Measurements from ENCODE around the gene GTF2IRD1.

GTF2IRD1 gene

DNA sequence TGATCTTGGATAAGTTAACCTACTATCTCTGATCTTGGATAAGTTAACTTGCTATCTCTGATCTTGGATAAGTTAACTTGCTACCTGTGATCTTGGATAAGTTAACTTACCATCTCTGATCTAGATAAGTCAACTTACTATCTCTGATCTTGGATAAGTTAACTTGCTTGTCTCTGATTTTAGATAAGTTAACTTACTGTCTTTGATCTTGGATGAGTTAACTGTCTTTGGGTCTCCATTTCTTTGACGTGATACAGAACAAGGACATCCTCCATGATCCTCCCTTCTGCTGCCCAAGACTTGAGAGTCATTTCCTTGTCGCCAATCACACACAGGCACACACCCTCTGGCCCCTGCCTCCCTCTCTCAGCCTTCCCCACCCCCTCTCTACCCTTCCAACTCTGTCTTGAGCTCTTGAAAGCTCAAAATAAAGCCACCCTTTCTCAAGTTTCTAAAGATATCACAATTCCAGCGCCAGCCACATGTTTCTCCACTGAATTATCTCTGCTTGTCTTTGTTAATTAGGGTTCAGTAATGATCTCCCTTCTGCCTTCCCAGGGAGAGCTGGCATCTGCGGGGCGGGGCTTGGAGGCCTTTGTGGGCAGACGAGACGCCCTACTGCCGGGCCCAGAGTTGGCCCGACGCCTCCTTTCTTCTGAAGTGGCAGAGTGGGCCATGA, 118.7 kb downstream of the GTF2IRD1 start:
- no peak for DNase-seq

DNA sequence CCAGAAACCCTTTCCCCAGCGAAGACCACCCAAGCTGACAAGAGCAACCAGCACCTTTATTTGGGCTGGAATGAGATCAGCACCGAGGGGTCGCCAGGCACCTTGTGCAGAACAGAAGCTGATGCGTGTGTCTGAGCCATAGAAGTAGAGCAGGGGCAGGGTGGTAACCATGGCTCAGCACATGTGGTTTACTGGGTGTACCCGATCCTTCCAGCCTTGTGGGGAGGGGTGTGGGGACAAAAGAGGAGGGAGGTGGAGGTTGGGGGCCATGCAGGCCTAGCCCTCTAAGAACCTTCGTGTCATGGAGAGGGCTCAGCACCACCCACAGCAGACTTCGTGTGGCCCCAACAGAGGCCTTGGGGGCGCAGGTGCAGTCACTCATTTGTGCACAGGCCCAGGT, 119.8 kb downstream of the GTF2IRD1 start:
- no peak for DNase-seq

DNA sequence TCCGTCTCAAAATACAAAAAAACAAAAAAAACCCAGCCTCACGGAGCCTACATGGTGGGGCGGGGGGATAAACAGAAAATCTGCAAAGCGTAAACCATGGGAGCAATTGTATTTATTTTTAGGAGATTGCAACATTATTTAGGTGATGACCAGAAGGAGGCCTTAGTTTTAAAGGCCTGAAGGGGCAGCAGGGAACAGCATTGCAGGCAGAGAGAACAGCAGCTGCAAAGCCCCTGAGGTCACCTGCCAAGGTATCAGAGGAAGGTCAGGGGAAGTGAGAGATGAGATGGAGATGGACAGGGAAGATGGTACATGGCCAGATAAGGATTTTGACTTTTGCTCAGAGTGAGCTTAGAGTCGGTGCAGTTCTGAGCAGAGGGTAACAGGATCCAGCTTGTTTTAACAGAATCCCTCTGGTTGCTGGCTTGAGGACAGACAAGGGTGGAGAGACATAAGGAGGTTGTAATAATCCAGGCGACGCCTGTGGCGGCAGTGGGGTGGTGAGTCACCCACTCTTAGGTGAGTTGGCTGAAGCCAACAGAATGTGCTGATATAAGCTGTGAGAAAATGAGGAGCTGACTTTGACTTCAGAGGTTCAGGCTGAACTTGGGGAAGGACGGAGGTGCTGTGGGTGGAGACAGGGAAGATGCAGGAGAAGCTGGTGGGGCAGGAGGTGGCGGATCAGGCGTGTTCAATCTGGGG, 121.5 kb downstream of the GTF2IRD1 start:
- no peak for DNase-seq

DNA sequence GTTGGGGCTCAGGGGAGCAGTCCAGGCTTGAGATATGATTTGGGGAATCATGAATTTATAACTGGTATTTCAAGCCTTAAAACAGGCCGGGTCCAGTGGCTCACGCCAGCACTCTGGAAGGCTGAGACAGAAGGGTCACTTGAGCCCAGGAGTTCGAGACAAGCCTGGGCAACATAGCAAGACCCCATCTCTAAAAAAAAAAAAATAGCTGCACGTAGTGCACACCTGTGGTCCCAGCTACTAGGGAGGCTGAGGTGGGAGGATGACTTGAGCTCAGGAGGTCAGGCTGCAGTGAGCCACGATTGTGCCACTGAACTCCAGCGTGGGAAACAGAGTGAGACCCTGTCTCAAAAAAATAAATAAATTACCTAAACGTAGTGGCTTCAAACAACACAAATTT, 122.1 kb downstream of the GTF2IRD1 start:
- no peak for DNase-seq

DNA sequence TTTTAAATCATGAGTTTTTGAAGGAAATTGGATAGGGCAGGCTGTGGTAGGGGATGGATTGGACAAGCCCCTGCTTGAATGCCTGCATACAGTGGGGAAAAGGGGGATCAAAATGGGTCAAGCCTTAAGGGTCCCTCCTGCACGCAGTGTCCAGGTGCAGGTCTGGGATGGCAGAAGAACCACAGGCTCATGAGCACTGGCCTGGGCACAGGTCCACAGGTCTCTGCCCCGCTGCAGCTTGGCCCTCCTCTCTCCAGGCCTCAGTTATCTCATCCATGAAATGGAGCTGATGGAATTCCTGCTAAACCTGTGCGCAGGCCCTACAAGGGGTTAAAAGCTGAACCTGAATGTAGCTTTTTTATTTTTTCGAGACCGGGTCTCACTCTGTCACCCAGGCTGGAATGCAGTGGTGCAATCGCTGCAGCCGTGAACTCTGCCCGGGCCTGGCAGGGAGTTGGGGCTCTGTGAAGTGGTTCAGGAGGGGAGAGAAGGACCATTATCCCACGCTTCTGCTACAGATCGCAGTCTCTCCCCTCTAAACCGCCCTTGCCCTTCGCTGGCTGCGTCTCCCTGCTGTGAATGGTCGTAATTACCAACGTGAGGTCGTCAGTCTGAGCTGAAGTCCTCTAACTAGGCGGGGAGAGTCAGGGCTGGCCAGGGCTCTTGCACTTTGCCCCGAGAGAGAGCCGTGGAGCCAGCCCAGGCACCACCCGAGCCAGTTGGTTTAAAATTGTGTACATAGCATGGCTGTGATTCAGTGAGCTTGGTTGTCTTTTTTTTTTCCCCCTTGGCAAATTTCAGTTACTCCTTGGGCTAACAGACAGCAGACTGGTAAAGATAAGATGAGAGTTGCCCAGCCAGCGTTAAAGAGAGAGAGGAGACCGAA, 126.3 kb downstream of the GTF2IRD1 start:
- no peak for DNase-seq

DNA sequence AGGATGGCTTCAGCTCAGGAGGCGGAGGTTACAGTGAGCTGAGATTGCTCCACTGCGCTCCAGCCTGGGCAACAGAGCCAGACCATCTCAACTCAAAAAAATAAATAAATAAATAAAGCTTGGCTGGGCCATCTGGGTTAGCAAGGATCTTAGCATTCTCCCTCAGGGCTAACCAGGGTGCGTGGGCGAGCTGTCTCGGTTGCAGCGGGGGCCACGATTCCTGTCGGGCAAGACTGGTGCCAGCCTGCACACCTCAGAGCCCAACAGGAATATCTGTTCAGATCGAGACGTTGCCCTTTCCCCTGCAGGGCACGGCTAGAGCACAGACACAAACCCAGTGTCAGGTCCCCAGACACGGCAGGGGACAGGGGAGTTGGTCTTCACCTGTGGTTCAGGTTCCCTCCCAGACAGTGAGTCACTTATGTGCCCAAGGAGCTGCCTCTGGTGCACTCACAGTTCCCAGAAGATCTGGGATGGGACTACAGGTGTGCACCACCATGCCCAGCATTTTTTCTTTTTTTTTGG, 128.3 kb downstream of the GTF2IRD1 start:
- DNase-seq: no peak

DNA sequence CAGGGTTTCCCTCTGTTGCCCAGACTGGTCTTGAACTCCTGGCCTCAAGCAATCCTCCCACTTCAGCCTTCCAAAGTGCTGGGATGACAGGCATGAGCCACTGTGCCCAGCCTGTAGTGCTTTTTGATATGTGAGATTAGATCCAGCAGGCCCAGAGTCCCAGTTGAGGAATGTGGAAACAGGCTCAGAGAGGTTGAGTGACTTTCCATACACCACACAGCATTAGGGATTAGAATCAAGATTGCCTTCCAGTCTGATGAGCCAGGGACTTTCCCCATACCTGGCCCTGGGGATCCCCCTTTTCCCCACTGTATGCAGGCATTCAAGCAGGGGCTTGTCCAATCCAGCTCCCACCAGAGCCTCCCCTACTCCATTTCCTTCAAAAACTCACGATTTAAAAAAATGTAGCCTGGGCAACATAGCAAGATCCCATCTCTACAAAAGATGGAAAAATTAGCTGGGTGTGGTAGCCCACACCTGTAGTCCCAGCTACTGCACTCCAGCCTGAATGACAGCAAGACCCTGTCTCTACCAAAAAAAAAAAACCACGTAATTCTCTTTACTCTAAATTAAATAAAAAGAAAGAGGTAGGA, 128.8 kb downstream of the GTF2IRD1 start:
- DNase-seq: no peak

DNA sequence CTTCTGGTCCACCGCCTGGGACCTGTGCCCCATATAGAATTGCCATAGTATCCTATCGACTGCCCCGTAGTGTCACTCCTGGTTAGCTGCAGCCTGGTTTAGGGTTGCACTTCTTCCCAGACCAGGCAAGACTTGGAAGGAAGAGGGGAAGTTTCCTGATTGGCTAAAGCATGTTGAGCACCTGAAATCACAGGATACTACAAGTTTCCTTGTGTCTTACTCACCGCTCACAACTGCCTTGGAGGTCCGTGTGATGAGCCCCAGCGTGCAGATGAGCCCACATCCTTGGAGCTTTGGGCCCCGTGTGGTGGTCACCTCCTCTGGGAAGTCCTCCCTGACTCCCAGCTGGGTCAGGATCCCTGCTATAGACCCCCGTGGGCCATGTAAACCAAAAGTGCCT, 129.9 kb downstream of the GTF2IRD1 start:
- no peak for DNase-seq

DNA sequence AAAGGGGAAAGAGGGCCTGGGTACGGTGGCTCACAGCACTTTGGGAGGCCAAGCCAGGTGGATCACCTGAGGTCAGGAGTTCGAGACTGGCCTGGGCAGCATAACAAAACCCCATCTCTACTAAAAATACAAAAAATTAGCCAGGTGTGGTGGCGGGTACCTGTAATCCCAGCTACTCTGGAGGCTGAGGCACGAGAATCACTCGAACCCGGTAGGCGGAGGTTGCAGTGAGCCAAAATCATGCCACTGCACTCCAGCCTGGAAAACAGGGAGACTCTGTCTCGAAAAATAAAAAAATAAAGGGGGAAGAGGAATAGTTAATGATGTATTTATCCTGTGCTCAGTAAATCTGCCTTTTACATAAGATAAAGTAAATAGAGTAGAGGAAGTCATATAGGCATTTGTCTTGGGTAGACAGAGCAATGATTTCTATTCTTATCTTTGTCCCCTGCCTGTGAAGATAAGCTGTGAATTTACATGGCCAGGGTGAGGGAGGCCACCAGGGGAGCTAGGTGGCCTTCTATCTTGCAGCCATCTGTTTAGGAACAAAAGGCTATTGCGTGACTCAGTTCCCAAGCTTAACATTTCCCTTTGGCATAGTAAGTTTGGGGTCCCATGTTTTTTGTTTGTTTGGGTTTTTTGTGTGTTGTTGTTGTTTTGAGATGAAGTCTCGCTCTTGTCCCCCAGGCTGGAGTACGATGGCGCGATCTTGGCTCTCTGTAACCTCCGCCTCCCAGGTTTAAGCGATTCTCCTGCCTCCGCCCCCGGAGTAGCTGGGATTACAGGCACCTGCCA, 130.7 kb downstream of the GTF2IRD1 start:
- DNase-seq: no peak

DNA sequence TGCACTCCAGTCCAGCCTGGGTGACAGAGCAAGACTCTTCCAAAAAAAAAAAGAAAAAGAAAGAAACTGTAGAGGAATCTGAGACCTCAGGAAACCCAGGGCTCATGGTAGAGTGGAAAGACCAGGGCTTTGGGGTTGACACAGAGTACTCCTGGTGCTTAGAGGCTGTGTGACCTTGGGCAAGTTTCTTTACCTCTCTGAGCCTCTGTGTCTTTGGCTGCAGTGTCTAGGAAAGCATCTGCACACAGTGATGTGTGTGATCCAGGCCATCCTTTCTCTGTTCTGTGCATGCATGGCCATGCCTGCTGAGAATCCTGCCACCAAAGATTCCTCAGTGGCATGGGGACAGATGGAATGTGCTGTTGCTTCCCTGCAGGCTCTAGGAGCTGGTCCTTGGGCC, 132.1 kb downstream of the GTF2IRD1 start:
- no peak for DNase-seq

DNA sequence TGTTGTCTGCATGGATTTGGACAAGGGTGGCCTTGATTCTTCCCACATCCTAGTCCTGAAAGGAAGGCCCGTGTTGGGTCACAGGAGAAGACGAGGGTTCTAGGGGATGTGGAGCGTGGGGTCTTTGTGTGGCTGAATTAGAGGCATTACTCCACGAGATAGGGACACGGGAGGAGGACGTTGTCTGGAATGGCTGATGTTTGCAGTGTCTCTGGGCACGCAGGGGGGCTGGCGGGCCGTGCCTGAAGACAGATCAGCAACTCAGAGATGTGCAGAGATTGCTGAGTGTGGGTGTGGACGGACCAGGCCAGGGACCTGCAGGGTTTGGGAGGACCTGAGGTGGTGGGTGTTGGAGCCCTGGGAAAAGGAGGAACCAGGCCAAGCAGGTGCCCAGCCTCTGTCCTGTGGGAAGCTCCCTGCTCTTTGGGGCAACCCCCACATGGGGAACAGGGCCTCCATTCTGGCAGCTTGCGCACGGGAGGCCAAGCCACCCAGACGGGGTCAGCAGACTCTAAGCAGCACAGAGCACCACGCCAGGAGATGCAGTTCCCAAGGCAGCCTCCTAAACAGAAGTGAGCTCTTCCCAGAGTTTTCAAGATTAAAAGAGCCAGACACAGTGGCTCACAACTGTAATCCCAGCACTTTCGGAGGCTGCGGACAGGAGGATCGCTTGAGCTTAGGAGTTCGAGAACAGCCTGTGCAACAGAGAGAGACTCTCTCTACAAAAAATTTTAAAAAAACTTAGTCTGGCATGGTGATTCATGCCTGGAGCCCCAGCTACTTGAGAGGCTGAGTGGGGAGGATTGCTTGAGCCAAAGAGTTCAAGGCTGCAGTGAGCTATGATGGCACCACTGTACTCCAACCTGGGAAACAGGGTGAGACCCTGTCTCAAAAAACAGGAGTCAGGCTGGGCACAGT, 132.8 kb downstream of the GTF2IRD1 start:
- DNase-seq: no peak

DNA sequence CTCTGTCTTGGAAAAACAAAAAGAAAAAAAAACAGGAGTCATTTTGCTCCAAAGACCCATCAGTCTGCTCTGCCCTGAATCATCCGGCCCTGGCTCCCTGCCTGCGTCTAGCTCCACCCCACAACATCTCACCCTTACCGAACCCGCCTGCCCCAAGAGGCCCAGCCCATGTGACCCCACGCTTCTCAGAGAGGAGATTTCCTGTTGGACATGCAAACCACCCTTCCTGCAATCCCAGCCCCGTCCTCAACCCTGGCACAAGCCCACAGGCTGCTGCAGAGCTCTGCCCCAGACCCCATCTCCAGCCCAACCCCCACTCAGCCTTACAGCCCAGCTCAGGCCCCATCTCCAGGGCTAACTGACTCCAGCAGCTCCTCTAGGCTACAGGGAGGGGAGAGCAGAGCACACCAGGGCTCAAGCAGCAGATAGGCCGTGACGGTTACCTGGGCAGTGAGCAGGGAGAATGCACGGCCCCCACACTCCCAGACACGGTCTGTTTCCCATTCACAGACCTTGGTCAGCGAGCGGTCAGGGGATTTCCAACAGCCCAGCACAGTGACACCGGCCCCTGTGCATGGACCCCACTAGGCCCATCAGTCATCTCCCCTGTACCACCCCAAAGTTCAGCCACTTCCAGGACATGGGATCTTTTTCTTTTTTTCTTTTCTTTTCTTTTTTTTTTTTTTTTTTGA, 133.9 kb downstream of the GTF2IRD1 start:
- DNase-seq: no peak

DNA sequence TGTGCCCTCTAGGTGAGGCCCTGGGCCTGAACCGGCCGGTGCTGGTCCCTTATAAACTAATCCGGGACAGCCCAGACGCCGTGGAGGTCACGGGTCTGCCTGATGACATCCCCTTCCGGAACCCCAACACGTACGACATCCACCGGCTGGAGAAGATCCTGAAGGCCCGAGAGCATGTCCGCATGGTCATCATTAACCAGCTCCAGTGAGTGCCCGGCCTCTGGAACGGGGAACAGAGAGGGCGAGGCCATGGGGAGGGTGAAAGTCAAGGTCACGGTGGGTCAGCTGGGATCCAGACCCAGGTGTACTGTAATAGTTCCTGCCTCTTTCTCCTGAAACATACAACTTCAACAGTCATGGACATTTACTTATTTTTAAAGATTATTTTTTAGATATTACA, 137.1 kb downstream of the GTF2IRD1 start:
- no peak for DNase-seq

DNA sequence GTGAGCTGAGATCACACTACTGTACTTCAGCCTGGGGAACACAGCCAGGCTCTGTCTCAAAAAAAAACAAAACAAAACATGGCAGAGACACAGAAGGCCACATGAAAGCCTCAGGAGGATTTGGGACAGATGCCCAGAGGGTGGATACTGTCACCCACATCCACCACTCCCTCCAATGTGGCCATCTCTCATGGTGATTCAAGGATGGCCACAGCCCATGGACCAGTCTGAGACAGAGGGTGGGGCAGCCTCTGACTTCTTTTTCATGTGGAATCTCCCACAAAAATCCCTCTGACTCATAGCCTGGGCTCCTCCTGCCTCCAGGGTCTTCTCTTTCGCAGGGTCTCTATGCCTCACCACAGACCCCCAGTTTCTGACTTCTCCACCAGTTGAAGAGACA, 144.9 kb downstream of the GTF2IRD1 start:
- no peak for DNase-seq

DNA sequence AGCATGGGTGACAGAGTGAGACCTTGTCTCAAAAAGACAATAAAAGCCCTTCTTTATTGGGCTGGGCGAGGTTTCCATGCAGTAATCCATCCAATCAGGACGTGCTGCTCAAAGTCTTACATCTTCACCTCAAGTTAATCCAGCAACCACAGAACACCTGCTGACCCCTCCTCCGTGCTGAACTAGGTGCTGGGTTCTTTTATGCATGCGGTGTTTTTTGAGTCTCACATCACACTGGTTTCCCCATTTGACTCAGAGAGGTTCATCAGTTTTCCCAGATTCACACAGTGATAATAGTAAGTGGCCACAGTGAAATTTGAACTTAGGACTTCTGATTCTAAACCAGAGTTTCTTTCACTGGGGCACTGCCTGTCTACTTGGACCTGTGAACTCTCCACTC, 145.5 kb downstream of the GTF2IRD1 start:
- DNase-seq: no peak

DNA sequence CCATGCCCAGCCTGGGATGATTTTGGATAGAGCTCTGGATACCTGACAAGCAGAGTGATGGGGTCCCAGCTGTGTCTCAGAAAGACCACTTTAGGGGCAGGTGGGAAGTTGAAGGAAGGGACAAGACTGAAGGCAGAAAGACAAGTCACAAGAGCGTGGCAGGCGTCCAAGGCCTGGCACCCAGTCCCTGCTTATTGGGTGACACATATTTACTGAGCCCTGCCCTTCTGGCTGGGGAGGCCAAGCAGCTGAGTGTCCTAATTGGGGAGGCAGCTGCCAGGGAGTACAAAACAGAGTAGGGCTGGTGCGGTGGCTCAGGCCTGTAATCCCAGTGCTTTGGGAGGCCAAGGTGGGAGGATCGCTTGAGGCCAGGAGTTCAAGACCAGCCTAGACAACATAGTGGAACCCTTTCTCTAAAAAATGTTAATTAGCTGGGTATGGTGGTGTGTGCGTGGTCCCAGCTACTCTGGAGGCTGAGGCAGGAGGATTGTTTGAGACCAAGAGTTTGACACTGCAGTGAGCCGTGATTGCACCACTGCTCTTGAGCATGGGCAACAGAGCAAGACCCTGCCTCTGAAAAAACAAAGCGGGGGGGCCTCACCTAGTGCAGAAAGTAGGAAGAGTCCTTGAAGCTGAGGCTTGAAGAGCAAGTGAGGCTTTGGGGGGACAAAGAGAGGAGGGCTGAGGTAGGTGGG, 150.8 kb downstream of the GTF2IRD1 start:
- DNase-seq: no peak

DNA sequence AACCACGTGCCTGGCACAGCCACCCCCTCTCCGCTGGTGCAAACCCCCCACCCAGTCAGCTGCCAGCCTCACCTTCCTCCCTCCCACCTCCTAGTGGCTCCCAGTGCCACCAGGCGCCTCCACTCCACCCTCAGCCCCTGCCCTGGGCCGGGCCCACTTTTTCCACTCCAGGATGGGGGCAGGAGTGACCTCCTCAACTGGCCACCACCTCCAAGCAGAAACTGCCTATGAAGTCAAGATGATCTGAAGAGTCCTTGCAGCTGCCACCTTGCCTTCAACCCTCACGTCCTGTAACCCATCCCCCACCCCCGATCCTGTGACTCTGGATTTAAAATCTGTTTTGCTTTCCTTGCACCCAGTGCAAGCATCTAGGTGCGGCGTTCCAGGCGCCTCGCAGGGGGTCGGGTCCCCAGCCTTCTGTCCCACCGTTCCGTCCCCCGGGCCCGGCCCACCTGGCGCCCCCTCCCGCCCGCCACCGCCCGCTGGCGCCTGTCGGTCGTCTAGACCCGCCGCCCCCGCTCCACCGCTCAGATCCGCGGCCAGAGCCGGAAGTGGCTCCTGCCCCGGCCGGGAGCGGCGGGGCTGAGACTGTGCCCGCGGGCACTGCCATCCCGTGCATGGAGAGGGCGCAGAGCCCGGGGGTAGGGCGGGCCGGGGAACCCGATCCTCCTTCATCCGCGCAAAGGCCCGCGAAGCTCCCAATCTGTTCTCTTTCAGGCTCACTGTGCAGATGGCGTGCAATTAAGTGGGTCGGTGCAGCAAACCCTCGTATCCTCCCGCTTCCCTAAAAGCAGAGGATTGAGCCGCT, 152.6 kb downstream of the GTF2IRD1 start:
- DNase-seq: no peak

DNA sequence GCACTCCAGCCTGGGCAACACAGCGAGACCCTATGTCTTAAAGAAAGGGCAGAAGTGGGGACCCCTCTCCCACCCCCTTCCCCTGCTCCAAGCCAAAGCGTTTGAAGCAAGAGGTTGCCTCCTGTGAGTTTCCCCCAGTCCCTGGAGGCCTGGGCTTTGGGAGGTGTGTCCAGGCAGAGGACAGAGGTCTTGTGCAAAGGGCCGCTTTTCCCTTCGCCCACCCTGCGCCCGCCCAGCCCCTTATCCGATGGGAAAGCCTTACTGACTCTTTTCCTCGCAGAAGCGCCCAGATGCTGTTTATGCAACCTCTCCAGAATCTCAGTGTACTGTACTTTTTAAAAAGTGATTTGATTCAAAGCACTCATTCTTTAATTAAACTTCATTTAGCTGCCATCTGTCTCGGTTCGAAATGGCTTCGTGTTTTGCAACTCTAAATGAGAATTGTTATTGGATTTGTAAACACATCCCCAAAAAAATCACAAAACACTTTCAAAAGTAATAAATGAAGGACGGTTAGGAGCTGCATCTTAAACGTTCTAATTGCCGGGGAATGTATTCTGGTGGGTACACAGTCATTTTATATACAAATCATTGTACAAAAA, 153.3 kb downstream of the GTF2IRD1 start:
- no peak for DNase-seq

Data from NCI-H2081 treated with DMSO at 0.1 percent for 48 hours (cell line).